Vagina (tissue), 2 donors: ENCODE measurements around the gene ZSWIM1.

Source experiments
- CTCF ChIP-seq, 3 experiments: fragments of 450-650 bp in 2 of 3; fragments of 200-600 bp in 1 of 3; sonication (generic) in 1 of 3; IDR thresholded peaks; one replicate each; pipeline ENCODE4 v1.5.1; 2017 to 2019; ENCODE audit warnings: antibody characterized with exemption in 3 of 3, mild to moderate bottlenecking in 2 of 3, moderate library complexity in 2 of 3
- POLR2AphosphoS5 ChIP-seq, 2 donors: sonication (generic); formaldehyde crosslinking; IDR thresholded peaks; one replicate each; pipeline ENCODE4 v1.9.0; 2017; ENCODE audit warnings: antibody characterized with exemption in 2 of 2, mild to moderate bottlenecking in 2 of 2, low read depth in 1 of 2; ENCODE audit not compliant: insufficient read depth in 1 of 2

DNA sequence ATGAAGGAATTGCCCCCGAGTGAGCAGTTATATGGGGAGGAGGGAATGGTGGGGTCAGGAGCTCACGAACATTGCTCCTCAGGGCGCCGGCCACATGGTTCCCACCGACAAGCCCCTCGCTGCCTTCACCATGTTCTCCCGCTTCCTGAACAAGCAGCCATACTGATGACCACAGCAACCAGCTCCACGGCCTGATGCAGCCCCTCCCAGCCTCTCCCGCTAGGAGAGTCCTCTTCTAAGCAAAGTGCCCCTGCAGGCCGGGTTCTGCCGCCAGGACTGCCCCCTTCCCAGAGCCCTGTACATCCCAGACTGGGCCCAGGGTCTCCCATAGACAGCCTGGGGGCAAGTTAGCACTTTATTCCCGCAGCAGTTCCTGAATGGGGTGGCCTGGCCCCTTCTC, 17.3 kb downstream of the ZSWIM1 start:
- no peak for TF ChIP-seq CTCF (IDR thresholded peaks at IDR 0.05)
- TF ChIP-seq POLR2AphosphoS5 (IDR thresholded peaks at IDR 0.05; ENCODE audit: insufficient read depth in 1 of 2, low read depth in 1 of 2) = no peak
